Measurements from ENCODE around the gene BBC3.

Gene BBC3

GRCh38 chr19:47231215-47232054, 436 bp upstream of the BBC3 start:
- DNase-seq (ENCODE audit: low spot score), result peak; percentile 89

DNA sequence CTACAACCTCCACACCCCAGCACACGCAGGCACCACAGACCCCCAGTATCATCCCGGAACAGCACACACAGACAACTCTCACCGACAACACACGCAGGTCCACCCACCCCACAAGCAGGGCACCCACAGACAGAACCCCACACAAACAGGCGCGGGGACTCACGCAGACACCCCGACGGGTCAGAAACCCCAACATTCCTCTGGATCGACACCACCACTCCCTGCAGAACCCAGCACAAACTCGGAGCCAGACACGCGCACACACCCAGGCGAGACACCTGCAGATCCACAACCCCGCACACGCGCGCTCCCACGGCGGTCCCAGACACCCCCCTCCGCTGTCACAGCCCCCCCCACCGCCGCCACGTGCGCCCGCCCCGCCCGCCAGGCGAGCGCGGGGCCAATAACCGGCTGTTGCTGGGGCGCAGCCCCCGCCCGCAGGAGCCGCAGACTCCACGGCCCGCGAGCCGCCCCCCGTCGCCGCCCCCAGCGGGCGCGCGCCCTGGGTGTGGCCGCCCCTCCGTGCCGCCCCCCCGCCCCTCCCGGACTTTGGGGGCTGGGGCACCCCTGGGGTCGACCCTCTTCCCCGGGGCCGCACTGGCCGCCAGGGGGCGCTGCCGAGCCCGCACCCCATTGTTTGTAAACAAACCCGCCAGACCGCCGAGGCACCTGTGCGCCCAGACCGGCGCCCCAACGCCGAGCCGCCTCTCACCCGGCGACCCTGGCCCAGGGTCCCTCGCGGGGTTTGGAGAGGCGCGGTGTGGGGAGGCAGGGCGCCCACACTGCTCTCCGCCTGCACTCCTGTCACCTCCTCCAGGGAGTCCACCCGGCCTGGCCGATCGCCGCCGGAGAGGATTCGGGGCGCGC, 712 bp downstream of the BBC3 start:
- no peak for DNase-seq (ENCODE audit: low spot score)

GRCh38 chr19:47229676-47230053, 1.3 kb downstream of the BBC3 start:
- DNase-seq (ENCODE audit: low spot score), result no peak

GRCh38 chr19:47228937-47229675, 1.9 kb downstream of the BBC3 start:
- DNase-seq (ENCODE audit: low spot score), result no peak

GRCh38 chr19:47228168-47228936, 2.6 kb downstream of the BBC3 start:
- no peak for DNase-seq (ENCODE audit: low spot score)

DNA sequence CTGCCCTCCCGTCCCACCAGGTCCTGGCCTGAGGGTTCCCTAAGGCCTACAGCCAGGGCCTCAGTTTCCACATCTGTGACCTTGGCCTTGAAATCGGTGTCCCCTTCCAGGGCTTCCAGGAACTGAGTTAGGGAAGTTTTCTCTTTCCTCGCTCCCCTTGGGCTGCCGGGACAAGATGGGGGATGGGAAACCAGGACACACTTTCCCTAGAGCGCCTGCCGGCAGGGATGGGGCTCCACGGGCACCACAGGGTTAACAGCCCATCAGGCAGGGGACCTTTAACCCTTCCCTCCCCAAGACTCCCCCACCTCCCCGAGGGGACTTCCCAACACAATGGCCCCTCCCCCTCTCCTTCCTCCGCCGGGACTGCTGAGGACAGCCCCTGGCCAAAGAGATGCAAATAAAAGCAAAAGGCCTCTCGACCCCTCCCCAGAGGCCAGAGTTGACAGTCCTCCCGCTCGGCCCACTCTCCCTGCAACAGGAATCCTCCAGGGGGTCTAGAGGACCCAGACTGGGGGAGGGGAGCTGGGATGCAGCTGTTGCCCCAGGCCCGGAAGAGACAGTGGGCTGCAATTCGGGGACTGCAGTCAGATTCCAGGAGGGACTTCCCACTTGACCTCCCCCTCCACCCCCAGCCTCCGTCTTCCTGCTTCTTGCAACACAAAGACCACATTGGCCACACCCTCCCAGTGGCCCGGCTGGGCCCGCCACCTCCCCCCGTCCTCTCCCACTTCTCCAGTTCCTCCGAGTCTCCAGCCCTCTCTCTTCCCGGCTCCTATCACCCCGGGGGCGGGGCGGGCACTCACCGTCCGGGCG, 3.4 kb downstream of the BBC3 start:
- DNase-seq (ENCODE audit: low spot score), result peak; percentile 82

GRCh38 chr19:47226426-47227351, 4.3 kb downstream of the BBC3 start:
- DNase-seq (ENCODE audit: low spot score), result no peak

- DNase-seq (ENCODE audit: low spot score), result peak; percentile 93
Observed at GRCh38 chr19:47225746-47226425, 5.1 kb downstream of the BBC3 start.

DNA sequence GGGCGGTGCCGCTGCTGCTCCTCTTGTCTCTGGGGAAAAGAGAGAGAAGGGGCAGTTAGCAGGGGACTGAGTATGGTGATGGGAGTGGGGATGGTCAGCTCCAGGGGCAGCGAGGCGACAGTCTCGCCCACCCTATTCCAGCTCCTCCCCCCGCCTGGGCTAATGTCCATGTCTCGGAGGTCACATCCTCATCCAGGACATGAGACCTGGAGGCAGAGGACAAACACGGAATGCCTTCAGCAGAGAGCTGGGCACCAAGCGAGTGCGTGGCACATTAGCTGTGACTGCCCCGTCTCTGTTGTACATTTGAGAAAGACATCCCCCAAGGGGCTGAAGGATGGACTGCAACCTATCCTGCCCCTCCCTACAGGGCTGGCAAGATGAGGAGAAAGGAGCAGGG, 9.1 kb downstream of the BBC3 start:
- no peak for DNase-seq (ENCODE audit: low spot score)

GRCh38 chr19:47221080-47221841, 9.7 kb downstream of the BBC3 start:
- no peak for DNase-seq (ENCODE audit: low spot score)

DNA sequence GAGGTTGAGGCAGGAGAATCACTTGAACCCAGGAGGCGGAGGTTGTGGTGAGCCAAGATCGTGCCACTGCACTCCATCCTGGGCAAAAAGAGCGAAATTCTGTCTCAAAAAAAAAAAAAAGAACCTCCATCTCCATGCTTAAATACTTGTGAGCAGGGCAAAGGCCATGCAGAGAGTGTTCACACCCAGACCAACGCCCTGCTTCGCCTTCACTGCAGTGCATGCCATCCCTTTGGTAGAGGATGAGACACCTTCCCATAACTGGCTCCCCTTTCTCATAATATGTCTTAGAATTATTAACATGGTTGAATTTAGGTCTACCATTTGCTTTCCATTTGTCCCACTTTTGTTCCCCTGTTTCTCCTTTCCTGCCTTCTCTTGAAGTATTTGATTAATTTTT, 15.4 kb downstream of the BBC3 start:
- no peak for DNase-seq (ENCODE audit: low spot score)

DNA sequence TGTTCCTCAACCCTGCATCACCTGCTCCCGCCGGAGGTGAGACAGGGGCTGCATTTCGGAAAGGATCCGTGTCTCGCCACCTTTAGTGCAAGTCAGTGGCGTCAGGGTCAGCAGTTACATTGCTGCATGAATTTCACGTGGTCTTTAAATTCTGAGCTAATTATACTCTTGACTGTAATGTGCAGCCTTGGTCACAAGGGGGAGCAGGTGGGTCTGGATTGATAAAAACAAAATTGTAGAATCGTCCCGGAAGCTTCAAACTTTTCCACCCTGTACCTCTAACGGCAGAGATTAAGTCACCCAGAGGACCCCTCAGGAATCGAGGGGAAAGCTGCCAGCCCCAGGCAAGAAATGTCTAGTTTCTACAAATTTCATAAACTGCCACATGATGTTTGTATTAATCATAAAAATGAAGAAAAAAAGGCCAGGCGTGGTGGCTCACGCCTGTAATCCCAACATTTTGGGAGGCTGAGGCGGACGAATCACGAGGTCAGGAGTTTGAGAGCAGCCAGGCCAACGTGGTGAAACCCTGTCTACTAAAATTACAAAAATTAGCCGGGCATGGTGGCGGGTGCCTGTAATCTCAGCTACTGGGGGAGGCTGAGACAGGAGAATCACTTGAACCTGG, 20.2 kb downstream of the BBC3 start:
- DNase-seq (ENCODE audit: low spot score), result peak; percentile 79

- no peak for DNase-seq (ENCODE audit: low spot score)
Observed at GRCh38 chr19:47210180-47210490, 20.9 kb downstream of the BBC3 start.

GRCh38 chr19:47209319-47210179, 21.4 kb downstream of the BBC3 start:
- DNase-seq (ENCODE audit: low spot score), result no peak

- no peak for DNase-seq (ENCODE audit: low spot score)
Observed at GRCh38 chr19:47203254-47203653, 27.7 kb downstream of the BBC3 start.

GRCh38 chr19:47200530-47200929, 30.5 kb downstream of the BBC3 start:
- DNase-seq (ENCODE audit: low spot score), result no peak

DNA sequence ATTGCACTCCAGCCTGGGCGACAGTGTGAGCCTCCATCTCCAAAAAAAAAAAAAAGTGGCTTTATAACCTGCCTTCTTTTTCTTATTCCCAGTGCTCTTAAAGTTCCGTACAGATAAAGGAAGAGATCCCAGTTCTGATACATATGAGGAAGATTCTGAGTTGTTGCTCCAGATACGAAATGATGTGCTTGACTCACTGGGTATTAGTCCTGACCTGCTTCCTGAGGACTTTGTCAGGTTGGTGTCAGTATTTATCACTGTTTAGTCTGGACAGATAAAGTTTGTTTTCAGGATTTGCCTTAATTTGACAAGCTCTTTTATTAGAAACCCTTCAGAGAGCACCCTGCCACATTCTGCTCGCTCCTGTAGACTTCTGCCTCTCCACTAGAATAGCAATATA, 33.9 kb downstream of the BBC3 start:
- DNase-seq (ENCODE audit: low spot score), result no peak
